ENCODE results near the gene LRRN2. TPM values are rescaled to one million over a fixed set of nuclear protein-coding genes. Genes with fewer than 3 reads are reported as not detected.
"Not testable (repeated sequence)": the region's sequence is repeated elsewhere in the genome, so short reads cannot be mapped to it uniquely, and the experiment has no call there.

The LRRN2 gene
- total RNA-seq, 1 donor from 2014 or later = not detected

DNA sequence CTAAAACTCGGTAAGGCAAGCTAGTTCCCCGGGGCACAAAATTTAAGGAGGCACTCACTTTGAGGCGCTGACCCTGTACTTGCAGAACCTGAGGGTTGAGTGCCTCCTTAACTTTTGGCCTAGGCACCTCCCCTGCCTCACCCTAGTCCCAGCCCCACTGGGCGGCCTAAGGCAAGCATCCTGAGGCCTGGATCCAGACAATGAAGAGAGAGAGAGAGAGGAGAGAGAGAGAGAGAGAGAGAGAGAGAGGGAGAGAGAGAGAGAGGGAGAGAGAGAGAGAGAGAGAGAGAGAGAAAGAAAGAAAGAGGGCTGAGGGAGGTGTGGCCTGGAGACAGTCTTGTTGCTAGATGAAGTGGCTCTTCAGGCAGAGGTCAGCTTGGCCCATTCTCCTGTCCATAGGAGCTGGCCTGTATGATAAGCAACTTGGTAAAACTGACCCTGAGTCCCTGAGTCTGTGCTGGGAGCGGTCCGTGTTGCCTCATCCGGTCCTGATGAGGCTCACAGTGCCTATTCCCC is 7.4 kb upstream of the LRRN2 start:
- intact Hi-C loops (cut with micrococcal nuclease) = no loop called here

DNA sequence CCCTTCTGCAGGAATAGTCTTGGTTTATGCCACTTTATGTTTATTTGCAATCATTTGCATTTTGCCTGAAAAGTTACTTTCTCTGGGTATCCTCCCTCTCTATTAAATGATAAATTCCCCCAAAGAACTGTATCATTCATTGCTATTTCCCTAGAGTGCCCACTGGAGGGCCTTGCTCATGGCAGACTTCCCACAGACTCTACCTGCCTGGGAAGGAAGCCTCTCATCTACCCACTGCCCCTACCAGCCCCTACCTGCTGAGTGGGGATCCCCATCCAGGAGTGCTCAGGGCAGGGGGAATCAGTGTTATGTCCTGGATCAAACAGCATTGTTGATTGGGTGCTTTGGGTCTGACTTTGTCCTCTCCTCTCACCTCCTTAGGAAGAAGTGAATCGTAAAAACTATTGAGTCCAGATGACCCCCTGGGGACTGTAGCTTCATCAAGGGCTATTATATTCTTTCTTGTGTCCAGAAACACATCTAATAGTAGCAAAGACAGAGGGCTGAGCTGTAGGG is 6.8 kb upstream of the LRRN2 start:
- intact Hi-C loops (cut with micrococcal nuclease) = no loop called here

DNA sequence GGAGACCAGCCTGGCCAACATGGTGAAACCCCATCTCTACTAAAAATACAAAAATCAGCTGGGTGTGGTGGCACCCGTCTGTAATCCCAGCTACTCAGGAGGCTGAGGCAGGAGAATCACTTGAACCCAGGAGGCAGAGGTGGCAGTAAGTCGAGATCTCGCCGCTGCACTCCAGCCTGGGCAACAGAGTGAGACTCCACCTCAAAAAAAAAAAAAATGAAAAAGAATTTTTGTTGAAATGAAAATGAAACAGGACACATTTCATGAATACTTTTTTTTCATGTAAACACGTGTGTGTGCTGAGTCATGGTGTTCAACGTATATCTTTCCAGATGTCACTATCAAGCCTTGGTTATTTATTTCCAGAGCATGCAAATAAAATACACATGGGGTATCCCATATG is 5.8 kb upstream of the LRRN2 start:
- intact Hi-C loops (cut with micrococcal nuclease) = not testable (repeated sequence)

DNA sequence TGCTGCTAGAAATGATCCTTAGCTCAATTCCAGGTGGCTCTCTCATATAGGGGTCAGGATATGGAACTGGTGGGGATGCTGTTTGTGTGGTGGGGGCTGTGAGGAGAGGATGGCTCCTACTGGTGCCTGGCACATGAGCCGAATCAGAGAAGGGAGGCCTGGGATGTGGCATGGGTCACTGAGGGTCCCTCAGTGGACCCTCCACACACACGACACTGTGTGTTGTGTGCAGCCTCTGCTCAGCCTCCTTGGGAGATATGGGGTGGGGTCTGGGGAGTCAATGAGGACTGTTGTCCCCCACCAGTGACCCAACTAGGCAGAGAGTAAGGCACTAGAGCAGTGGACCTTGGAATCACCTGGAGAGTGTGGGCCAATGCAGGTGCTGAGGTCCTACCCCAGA is 3.2 kb upstream of the LRRN2 start:
- intact Hi-C loops (cut with micrococcal nuclease) = no loop called here

DNA sequence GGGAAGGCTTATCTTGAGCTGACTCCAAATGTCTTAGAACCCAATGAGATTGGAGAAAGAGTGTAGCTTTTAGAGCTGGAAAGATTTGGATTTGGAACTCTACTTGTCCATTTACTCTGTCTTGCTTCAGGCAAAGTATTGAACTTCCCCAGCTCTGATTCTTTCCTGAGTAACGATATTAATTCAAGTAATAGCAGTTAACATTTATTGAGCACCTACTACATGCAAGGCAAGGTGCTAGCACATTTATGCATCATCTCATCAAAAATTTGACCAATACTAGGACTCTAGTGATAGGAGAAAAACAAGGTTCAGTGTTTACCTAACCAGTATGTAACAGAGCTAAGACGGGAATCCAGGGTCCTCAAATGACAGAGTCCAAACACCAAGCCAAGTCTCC is 2.5 kb upstream of the LRRN2 start:
- intact Hi-C loops (cut with micrococcal nuclease) = no loop called here

DNA sequence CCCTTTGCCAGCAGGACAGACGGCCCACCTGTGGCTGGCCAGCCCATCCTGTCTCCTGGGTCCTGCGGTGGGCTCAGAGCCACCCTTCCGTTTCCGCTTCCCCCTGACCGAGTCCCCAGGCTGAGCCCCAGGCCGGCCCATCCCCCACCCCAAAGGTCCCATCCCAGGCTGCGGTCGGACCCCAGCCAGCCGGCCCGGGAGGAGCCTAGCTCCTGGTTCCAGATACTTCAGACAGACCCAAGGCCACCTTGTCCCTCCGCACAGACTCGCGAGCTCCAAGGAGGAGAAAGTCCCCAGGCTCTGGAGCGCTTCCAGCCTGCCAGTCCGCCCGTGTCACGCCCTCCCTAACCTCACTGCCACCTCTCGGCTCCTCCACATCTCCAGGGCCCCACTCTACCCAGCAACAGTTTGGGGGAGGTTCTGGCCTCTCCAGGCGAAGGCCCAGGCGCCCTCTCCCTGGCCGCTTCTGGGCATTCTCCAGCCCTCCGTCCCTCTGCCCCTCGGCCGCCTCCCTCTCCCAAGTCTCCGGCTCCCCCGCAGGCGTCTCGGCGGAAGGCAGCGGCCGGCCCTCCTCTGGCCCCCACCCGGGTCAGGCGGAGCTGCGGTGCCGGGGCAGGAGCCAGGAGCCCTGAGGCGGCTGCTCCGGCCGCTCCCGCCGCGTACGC is 835 bp downstream of the LRRN2 start:
- intact Hi-C loops (cut with micrococcal nuclease) = no loop called here

DNA sequence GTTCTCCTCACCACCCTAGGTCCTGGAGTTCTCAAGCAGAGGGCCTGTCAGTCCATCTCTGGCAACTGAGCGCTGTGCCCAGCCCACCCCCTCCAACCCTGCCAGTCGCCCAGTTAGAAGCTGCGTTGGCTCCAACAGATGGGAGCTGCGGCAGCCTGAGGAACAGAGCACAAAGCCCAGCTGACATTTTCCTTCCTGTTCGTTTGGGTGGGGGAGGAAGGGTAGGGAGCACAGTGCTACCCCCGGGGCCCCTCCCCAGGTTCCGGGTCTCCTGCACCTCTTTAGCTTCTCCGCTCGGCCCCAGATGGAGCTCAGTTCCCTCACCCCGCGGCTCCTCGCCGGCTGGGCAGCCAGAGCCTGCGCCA is 1.4 kb downstream of the LRRN2 start:
- intact Hi-C loops (cut with micrococcal nuclease) = no loop called here

DNA sequence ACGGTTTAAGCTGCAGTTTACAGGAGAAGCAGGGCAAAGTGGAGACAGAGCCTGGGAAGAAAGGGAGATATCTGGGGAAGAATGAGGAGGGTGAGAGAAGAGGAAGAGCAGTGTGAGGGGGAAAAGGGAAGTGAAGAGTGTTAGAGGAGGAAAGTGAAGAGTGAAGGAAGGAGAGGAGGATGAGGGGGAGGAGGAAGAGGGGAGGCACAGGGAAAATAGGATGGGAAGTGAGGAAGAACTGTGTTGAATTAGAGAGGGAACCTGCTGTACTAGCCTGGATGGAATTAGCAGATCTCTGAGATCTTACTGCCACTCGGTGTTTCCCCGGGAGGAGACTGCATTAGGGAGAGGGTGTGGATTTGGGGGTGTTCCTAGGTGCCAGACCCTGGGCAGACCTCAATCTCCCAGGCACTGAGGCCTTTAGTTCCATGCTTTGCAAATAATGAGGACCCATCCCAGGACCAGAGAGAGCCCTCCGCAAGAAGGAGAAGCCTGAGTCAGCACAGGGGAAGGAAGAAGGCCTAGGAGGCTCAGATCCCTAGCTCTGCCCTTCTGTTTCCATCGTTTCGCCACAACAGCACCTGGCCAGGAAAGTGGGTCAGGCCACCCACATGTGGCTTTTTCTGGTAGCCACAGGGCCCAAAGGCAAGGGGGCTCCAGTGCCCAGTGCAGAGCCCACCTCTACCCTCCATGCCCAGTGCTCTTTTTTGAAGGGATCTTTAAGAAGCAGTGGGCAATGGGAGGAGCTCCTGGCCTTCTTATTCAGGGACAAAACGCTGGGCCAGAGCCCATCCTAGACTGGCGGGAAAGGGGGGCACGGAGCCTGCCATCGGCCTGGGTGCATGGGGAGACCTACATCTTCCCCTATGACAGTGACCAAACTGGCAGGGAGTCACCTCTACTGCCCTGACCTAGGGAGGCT is 2.0 kb downstream of the LRRN2 start:
- intact Hi-C loops (cut with micrococcal nuclease) = no loop called here

DNA sequence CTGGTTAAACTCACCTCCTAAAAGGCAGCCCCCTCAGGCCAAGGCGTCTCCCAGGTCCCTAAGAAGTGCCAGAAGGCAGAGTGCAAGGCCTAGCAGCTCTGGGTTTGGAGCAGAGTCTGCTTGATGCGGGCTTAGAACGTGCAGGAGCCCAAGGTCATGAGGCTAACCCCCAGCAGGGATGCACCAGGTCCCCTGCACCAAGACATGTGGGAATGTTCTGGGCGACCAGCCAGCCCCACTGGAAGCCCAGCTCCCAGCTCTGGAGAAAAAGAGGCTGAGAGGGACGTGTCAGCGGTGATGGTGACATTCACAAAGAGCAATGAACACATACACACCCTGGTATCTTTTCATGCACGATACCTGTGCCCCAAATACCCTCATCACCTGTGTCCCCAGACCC is 5.1 kb downstream of the LRRN2 start:
- intact Hi-C loops (cut with micrococcal nuclease) = no loop called here

DNA sequence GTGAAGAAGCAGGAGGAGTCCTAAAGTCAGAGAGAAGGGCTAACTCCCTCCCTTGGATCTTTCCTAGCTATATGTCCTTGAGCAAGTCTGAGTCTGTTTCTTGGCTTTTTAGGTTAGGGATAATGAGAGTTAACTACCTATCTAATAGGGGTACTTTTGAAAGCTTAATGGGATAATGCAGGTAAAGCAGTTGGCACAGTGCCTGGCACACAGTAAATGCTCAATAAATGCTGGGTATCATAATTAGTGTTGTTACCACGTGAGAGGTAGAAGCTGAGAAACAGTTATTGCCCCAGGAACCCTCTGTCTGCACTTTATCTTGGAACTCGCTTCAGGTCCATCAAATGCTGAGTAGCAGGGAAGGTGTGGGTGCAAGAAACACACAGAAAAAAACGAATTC is 5.5 kb downstream of the LRRN2 start:
- intact Hi-C loops (cut with micrococcal nuclease) = no loop called here

DNA sequence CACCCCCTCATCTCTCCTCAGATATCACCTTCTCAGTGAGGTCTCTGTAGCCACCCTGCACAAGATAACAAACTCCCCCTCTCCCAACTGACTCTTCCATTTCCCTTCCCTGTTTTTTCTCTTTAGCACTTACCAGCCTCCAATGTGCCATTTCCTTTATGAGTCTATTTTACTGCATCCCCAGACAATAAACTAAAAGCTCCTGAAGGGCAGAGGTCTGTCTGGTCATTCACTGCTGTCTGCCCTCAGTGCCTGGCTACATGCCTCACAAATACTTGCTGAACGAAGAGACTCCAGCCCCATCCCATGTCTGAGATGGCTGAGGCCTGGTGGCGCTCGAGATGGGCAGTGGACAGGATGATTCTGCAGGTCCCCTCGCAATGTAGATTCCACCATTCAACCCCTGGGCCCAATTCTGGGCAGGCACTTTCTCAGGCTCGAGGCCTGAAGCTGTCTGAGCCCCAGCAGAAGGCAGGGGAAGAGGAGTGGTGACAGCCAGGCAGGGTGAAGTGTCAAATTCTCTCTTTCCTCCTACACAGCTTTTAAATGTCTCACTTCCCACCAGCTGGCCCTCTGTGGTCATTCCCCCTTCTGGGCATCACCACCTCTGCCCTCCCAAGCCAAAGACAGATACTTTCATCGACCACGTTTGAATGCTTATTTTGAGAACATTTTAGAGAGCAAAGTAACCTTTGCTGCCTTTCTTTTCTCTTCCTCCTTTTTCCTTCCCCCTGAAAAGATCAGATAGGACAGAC is 6.6 kb downstream of the LRRN2 start:
- intact Hi-C loops (cut with micrococcal nuclease) = no loop called here

DNA sequence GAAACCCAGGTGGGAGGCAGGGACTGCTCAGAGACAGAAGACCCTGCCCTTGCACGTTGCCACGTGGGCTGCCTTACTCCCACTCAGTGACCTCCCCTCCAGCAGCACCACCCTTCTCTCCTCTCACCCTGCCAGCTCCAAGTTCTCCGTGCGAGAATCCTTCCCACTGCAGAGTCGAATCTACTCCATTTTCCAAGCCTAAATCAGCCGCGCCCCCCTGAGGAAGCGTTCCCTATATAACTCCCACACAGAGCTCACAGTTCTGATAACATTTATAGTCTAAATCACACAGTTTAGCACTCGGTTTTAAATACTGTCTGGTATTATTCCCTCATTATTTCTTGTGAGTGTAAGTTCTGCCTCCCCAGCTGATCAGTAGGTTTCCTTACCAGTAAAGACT is 7.7 kb downstream of the LRRN2 start:
- intact Hi-C loops (cut with micrococcal nuclease) = no loop called here

DNA sequence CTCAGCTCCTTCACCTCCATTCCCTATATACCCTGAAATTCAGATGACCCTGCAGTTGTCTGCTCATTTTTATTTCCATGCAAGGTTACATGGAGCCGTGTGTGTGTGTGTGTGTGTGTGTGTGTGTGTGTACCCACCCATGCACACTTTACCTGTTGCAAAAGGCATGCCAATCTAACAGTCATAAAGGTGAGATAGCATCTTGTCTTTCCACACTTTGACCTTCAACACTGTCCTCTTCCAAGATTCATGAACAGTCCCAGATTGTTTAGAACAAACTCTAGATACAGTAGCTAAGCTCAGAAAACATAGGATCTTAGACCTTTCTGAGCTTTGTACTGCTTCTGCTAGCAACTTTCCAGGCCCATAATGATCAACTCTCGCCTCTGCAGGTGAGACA is 9.5 kb downstream of the LRRN2 start:
- intact Hi-C loops (cut with micrococcal nuclease) = no loop called here

DNA sequence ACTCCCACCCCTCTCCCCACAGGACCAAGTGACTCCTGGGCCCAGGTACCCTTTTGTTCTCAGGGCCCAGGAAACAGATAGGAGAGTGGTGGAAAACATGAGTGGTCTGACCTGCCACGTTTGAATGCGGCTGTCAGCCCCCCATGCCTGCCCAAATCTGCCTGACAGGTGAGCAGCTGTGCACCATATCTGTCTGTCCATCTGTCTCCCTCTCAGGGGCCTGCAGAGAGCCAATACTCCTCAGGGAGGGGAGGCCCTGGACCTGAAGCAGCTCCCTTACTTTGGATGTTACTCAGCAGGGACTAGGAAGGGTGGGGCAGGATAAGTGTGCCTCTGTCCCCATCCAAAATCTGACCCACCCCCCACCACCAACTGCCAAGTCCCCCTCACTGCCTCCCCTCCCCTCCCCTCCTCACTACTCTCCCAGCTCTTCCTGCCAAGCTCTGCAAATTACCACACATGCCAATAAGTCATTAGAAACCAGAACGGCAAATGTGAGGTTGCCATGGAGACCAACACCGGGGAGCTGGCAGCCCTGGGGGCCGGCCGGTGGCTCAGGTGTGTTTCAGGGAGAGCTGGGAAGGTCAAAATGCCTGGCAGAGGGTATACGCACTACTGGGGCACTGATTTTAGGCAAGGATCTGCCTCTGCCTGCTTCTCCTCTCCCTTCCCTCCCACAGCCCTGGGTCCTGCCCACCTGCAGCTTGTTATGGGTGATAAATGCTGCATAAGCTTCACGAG is 11.5 kb downstream of the LRRN2 start:
- intact Hi-C loops (cut with micrococcal nuclease) = no loop called here

DNA sequence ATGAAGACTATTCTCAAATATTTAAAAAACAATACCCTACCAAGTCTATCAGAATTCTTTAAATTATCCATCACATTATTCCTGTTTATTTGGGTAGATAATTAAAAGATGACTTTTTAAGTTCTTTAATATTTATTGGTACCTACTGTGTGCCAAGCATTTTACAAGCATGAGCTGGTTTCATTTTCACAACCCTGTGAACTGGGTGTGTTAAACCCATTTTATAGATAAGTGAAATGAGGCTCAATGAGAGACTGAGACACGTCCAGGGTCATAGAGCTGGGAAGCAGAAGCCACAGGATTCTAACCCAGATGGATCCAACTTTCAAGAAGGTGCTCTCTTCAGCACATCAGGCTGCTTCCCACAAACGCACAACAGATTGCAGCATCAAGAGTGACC is 12.3 kb downstream of the LRRN2 start:
- intact Hi-C loops (cut with micrococcal nuclease) = no loop called here

DNA sequence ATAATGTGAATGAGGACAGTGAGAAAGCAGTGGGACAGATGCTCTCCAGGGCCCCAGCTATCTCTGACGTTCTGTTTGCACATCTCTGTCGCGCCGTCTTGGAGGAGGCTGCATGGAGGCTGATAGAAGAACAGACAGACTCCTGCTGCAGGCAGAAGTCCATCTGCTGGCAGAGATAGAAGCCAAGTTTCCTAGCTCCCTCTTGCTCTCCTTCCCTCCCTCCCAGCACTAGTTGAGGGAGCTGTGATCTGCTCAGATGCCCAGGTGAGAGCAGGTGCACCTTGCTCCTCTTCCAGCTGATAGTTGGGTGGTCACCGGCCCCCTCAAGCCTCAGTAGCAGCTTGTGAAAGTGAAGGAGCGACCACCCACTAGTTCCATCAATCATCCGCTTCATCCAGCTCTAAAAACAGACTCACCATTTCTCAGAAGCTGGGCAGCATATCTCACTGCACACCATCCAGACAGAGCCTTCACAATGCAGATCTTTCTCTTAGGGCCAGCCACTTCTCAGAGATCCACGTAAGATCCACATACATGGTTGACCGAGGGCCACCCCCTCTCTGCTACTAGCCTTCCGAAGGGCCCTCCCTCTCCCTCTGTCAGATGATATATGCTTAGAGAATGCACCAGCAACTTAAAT is 12.9 kb downstream of the LRRN2 start:
- intact Hi-C loops (cut with micrococcal nuclease) = no loop called here

DNA sequence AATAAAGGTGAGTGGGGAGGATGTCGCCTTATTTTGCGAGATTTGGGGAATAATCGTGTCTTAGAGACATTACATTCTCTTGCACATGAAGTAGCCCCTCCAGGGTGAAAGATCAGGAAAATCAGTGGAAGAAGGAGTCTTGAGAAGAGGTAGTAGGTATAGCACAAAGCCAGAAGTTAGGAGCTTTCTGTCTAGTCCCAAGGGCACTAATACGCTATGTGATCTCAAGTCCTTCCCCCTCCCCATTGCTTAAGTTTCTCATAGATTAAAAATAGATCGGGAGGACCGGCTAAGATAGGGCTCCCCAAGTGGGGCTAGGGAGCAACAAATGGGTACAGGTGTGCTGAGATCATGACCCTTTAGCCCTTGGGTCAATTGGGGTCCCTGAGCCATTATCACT is 13.5 kb downstream of the LRRN2 start:
- intact Hi-C loops (cut with micrococcal nuclease) = no loop called here

DNA sequence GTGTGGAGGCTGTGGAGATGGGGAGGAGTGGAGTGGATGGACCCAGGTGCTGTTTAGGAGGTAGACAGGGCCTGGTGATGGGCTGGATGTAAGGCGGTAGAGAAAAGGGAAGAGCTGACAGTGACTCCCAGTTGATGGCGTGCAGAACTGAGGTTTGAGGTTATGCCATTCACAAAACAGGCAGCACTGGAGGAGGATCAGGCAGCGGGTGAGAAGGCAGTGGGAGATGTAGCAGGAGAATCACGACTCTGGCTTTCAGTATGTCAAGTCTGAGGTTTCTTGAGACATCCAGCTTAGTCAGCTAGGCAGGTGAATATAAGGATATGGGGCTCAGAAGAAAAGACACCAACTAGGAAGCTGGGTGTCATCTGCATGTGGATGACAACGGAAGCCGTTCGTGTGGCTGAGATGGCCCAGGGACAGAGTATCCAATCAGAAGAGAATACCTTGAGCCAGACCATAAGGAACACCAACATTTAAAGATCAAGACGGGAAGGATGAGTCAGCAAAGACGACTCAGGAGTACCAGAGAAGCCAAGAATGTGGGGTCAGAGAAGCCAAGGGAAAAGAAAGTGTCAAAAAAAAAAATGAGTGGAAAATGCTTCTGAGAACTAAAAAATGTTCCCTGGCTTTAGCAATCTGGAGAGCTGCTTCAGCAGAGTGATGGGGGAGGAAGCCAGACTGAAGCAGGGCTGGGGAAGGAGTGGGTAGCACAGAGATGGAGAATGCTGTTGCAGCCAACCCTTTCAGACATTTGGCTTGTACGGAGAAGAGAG is 15.2 kb downstream of the LRRN2 start:
- intact Hi-C loops (cut with micrococcal nuclease) = no loop called here

DNA sequence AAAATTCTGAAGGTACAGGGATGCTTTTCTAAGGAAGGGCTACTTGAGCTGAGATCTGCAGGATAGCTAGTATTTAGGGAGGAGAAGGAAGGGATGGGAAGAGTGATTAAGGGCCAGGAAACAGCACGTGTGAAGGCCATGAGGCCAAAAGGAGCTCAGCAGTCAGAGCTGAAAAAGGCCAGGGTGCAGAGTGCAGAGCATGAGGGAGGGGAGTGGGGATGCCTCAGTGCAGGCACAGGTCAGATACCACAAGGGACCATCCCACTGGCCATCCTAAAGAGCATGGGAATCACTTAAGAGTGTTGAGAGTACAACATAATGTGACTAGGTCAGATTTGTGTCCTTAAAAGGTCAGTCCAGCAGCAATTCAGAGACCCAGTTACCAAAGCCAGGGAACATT is 16.0 kb downstream of the LRRN2 start:
- intact Hi-C loops (cut with micrococcal nuclease) = no loop called here

DNA sequence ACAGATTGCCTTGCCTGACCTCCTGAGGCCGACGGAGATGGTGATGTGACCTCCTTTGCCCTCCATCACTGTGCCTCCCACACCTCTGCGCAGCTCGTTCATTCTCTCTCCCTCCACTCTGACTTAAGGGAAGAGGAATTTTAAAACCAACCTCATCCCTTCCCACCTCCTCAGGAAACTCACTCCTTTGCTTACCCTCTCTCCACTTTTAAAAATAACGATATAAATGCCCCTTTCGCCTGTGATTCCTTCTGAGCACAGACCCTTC is 21.2 kb downstream of the LRRN2 start:
- intact Hi-C loops (cut with micrococcal nuclease) = no loop called here
